ENCODE results near the gene KLF1.
"Not testable (repeated sequence)": the region's sequence is repeated elsewhere in the genome, so short reads cannot be mapped to it uniquely, and the experiment has no call there.

Gene KLF1

DNA sequence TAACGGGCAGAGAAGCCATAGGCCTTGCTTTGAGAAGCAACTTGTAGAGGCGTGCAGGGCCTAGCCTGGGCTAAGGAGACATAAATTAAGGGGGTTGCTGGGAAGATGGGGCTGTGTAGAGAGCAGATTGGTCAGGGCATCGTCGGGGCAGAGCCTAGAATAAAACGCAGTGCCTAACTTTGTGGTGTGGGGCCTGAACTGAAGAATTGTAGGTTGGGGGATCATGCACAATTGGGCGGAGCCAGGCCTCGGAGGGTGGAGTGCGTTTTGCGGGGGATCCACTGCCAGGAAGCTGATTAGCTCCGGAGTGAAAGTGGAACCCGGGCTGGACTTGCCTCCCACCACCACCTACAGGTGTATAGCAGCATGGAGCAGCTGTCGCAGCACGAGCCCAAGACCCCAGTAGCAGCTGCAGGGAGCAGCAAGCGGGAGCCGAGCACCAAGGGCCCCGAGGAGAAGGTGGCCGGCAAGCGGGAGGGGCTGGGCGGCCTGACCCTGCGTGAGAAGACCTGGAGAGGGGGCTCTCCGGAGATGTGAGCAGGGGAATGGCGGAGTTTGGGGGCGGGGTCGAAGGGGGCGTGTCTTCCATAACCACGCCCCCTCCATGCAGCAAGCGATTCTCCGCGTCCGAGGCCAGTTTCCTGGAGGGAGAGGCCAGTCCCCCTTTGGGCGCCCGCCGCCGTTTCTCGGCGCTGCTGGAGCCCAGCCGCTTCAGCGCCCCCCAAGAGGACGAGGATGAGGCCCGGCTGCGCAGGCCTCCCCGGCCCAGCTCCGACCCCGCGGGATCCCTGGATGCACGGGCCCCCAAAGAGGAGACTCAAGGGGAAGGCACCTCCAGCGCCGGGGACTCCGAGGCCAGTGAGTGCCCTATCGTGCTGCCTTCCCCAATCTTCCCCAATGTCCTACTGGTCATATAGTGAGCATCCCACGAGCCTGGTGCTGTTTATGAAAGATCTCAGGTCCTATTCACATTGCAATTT, 19.6 kb downstream of the KLF1 start:
- peak; percentile 34 to 50 (median 45) for DNase-seq (ENCODE audit: low read depth in 3 of 3)

DNA sequence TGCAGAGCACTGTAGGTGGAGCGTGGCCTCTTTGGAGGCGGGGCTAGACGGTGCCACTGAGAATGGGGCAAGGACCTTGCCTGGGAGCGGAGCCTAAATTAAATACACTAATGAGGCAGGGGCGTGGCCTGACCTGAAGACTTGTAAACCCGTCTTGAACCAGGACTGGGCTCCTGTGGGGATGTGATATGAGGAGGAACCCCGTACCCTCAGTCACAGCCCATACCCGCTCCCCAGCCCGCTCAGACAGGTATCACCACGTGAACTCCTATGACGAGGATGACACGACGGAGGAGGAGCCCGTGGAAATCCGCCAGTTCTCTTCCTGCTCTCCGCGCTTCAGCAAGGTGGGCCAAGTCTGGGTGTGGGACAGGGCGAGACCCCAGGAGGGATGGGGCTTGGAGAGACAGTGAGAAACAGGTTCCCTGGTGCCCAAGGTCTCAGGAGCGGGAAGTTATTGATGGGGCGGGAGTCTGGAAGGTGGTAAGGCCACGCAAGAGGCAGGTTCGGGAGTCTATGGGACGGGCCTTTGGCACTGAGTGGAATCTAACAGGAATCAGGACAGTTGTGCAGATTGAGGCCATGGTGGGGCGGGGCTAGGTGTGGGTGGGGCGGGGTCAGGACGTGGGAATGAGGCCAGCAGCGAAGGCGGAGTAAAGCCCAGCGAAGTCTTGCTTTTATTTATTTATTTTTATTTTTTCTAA, 20.4 kb downstream of the KLF1 start:
- no peak for DNase-seq (ENCODE audit: low read depth in 3 of 3)

GRCh38 chr19:12865746-12866415, 21.1 kb downstream of the KLF1 start:
- no peak for DNase-seq (ENCODE audit: low read depth in 3 of 3)

DNA sequence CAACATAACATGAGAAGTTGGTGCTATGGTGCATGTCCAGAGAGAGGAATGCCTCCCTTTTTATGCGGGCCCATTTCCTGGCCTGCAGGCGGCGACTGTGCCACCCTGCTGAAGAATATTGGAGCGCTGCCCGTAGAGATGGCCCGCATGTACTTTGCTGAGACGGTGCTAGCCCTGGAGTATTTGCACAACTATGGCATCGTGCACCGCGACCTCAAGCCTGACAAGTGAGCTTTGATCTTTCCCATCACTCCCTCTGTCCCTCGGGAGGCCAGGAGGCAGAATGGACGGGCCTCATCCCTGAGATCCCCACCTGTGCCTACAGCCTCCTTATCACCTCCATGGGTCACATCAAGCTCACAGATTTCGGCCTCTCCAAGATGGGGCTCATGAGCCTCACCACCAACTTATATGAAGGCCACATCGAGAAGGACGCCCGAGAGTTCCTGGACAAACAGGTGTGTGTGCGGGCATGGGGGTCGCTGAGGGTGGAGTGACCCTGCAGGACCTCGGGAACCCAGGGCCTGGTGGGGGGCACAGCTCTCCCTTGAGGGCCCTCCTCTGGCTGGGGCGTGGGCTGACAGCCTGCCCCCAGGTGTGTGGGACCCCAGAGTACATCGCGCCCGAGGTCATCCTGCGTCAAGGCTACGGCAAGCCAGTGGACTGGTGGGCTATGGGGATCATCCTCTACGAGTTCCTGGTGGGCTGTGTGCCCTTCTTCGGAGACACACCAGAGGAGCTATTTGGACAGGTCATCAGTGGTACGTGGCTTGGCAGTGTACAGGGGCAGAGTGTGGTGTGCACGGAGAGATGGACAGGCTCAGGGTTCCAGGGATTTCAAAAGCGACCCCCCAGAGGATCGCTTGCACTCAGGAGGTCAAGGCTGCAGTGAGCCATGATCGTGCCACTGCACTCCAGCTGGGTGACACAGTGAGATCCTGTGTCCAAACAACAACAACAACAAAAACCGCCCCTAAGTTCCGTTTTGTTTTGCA, 22.0 kb downstream of the KLF1 start:
- no peak for DNase-seq (ENCODE audit: low read depth in 3 of 3)

GRCh38 chr19:12864143-12864542, 22.9 kb downstream of the KLF1 start:
- no peak for DNase-seq (ENCODE audit: low read depth in 3 of 3)

DNA sequence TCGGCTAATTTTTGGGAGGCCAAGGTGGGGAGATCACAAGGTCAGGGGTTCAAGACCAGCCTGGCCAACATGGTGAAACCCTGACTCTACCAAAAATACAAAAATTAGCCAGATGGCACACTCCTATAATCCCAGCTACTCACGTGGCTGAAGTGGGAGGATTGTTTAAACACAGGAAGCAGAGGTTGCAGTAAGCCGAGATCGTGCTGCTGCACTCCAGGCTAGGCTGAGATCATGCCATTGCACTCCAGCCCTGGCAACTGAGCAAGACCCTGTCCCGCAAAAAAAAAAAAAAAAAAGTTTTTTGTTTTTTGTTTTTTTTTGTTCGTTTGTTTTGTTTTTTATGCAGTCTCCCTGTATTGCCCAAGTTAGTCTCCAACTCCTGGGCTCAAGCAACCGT, 27.5 kb downstream of the KLF1 start:
- no peak for DNase-seq (ENCODE audit: low read depth in 3 of 3)

GRCh38 chr19:12858041-12858928, 28.7 kb downstream of the KLF1 start:
- no peak for DNase-seq (ENCODE audit: low read depth in 3 of 3)

DNA sequence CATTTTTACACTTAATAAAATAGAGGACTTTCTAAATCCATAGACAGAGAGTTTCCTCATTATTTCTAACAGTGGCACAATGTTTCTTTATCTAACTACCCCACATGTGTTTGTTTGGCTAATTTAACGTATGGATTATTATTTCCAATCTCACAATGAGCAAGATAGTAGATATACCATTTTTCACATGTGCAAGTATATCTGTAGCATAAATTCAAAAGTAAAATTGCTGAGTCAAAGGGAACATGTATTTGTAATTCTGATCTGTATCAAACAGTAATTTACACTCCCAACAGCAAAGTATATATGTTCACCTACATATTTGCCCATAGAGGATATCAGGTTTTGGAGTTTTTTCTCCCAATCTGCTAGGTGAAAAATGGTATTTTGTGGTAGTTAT, 30.3 kb downstream of the KLF1 start:
- no peak for DNase-seq (ENCODE audit: low read depth in 3 of 3)

DNA sequence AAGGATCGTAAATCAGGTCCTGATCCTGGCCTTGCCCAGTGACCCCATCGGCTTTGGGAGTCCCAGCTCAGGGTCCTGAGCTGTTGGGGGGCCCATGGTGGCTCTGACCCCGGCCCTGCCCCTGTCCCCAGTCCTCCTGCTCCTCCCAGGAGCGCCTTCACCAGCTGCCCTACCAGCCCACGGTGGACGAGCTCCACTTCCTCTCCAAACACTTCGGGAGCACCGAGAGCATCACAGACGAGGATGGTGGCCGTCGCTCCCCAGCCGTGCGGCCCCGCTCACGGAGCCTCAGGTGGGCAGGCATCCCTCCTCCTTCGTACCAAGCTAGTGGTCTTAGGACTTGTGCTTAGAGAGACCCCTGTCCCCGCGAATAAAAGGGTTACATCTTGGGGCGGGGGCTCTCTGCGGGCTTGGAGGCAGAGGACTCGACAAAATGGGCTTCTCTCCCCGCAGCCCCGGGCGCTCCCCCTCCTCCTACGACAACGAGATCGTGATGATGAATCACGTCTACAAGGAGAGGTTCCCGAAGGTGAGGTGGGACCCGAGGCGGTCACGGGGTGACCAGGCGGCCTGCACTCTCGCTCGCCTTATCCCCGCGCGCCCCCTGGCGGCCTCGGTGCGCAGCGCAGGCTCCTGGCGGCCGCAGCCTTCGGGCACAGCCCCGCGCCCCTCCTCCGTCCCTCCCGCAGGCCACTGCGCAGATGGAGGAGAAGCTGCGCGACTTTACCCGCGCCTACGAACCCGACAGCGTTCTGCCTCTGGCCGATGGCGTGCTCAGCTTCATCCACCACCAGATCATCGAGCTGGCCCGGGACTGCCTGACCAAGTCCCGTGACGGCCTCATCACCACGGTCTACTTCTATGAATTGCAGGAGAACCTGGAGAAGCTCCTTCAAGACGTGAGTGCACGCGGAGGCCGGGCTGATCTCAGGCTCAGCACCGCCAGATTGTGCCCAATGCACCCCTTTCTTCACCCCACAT, 39.6 kb downstream of the KLF1 start:
- DNase-seq (ENCODE audit: low read depth in 3 of 3): peak; percentile 70 to 83 (median 74)

- DNase-seq (ENCODE audit: low read depth in 3 of 3): not testable (repeated sequence)
These were observed 40.4 kb downstream of the KLF1 start for GRCh38 chr19:12846613-12847012.

DNA sequence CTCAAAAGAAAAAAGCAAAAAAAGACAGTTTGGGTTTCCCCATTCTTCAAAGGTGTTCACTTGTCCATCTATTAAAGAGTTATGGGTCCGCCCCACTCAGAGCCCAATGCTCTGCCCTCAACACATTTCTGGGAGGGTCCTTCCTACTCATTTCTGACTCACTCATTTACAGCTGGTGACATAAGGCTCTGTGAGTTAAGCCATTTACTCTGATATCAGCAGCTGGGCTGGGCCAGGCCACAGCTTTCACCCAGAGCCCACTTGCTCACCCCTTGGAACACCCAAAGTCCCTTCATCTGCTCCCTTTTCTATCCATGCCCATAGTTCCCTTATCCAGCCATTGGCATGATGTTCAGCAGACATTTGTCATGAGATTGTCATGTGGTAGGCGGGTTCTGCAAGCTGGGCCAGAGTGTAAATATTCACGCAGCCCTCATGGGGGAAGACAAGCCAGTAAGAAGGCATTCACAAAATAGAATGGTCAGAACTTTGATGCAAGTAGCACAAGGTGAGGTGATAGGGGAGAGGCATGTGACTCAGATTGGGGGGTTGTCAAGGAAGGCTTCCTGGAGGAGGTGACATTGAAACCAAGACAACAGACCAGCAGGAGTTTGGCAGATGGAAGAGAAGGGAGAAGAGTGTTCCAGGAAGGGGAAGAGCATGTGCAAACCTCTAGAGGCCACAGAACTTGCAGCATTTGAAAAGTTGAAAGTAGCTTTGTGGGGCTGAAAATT, 42.8 kb downstream of the KLF1 start:
- DNase-seq (ENCODE audit: low read depth in 3 of 3): no peak

DNA sequence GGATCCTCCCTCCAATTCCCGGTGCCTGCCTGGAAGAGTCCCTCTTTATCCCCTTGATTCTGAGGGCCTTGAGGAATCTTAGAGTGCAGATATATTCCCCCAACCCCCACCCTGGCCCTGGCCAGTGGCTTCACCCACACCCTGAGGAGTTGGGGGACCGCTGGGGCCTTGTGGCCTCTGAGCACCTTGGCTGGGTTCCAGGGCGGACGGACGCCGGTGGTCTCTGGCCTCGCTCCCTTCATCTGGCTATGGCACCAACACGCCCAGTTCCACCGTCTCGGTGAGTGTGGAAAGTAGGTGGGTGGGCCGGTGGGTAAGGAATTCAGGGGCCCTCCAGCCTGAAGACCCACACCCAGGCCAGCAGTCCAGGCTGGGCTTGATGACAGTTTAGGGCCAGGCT, 43.7 kb downstream of the KLF1 start:
- DNase-seq (ENCODE audit: low read depth in 3 of 3): no peak

- DNase-seq (ENCODE audit: low read depth in 3 of 3): no peak
These were observed 44.5 kb downstream of the KLF1 start for GRCh38 chr19:12842511-12842910.

GRCh38 chr19:12841094-12841493, 45.9 kb downstream of the KLF1 start:
- DNase-seq (ENCODE audit: low read depth in 3 of 3): no peak

DNA sequence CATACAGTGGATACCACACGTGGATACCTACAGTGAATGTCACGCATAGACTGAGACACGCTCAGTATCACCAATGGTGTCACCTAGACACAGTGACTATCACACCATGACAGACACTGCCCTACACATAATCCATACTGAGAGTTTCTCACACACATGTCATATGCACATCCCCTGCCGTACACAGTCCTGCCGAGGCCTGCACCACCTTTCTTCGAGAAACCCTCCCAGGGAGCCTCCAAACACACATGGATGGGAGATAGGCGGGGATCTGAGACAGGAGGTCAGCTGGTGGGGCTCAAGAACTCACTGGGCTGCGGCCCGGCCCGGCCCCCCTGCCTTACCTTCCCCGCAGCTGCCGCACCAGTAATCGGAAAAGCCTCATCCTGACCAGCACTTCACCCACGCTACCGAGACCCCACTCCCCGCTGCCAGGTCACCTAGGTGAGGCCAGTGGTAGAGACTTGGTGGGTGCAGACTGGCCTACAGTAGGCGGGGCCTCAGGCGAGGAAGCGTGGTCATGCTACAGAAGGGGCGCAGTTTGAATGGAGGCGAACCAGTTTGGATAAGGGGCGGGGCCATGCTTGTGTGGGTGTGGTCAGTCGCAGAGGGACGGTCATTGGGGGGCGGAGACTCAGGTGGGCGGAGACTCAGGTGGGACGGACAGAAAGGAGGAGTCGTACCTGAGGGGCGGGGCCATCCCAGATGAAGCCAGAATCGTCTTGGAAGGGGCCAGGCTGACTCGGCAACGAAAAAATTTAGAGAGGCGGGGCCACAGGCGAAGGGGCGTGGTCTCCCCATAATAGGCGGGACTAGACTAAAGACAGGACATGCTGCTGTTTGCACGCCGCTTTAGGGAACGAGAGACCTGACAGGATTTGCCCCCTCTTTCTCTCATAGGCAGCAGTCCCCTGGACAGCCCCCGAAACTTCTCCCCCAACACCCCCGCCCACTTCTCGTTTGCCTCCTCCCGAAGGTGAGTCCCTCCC, 46.6 kb downstream of the KLF1 start:
- DNase-seq (ENCODE audit: low read depth in 3 of 3): no peak

GRCh38 chr19:12838886-12839756, 47.9 kb downstream of the KLF1 start:
- DNase-seq (ENCODE audit: low read depth in 3 of 3): no peak
